Astrocyte (in vitro differentiated cells and primary cell): ENCODE results near the gene PRKCB. TPM values are rescaled to one million over a fixed set of nuclear protein-coding genes. Genes with fewer than 3 reads are reported as not detected.

Source experiments
- DNase-seq: peaks from one replicate; pipeline ENCODE4 v3.0.0-alpha.2; 2010; ENCODE audit warnings: low read depth
- FAIRE-seq: peaks from 2 replicates; lab custom pipeline; 2011; peaks lifted over from hg19 to GRCh38; lab: Jason Lieb, UNC
- H2AFZ ChIP-seq: 2 replicates; pipeline ENCODE4 v1.6.0; 2012; ENCODE audit warnings: low read depth, low read length, inconsistent platforms
- H3K27ac ChIP-seq: 2 replicates; pipeline ENCODE4 v1.5.1; 2011; ENCODE audit warnings: low read depth, low read length, inconsistent platforms
- H3K27me3 ChIP-seq: 2 replicates; pipeline ENCODE4 v1.6.0; 2011; ENCODE audit warnings: low read length, inconsistent platforms; ENCODE audit not compliant: insufficient read depth
- H3K36me3 ChIP-seq: 2 replicates; pipeline ENCODE4 v1.5.1; 2011; ENCODE audit warnings: low read length, inconsistent platforms; ENCODE audit not compliant: insufficient read depth
- H3K4me1 ChIP-seq: 2 replicates; pipeline ENCODE4 v1.5.1; 2011; ENCODE audit warnings: low read length, inconsistent platforms; ENCODE audit not compliant: insufficient read depth
- H3K4me2 ChIP-seq: 2 replicates; pipeline ENCODE4 v1.6.0; 2012; ENCODE audit warnings: low read length, inconsistent platforms
- H3K4me3 ChIP-seq: 2 replicates; pipeline ENCODE4 v1.5.1; 2011; ENCODE audit warnings: low read depth, mild to moderate bottlenecking, low read length, inconsistent platforms; ENCODE audit not compliant: insufficient read depth
- H3K79me2 ChIP-seq: 2 replicates; pipeline ENCODE4 v1.6.0; 2012; ENCODE audit warnings: mild to moderate bottlenecking, low read length, inconsistent platforms; ENCODE audit not compliant: insufficient read depth
- H3K9ac ChIP-seq: 2 replicates; pipeline ENCODE4 v1.6.0; 2012; ENCODE audit warnings: mild to moderate bottlenecking, low read length, inconsistent platforms
- H3K9me3 ChIP-seq: 2 replicates; pipeline ENCODE4 v1.5.1; 2012; ENCODE audit warnings: low read depth, mild to moderate bottlenecking, low read length, inconsistent platforms; ENCODE audit not compliant: insufficient read depth
- H4K20me1 ChIP-seq: 2 replicates; pipeline ENCODE4 v1.6.0; 2012; ENCODE audit warnings: low read length, inconsistent platforms; ENCODE audit not compliant: insufficient read depth
- H3K27ac Mint-ChIP-seq: one replicate; pipeline ENCODE4 v1.8.0; 2021; ENCODE audit warnings: mild to moderate bottlenecking, mixed read lengths; ENCODE audit not compliant: unreplicated experiment
- H3K27me3 Mint-ChIP-seq: one replicate; pipeline ENCODE4 v1.8.0; 2021; ENCODE audit warnings: low read depth, mixed read lengths; ENCODE audit not compliant: unreplicated experiment
- H3K36me3 Mint-ChIP-seq: one replicate; pipeline ENCODE4 v1.8.0; 2021; ENCODE audit warnings: low read depth, mixed read lengths; ENCODE audit not compliant: unreplicated experiment
- H3K4me1 Mint-ChIP-seq: one replicate; pipeline ENCODE4 v1.8.0; 2021; ENCODE audit warnings: low read depth, mixed read lengths; ENCODE audit not compliant: unreplicated experiment
- H3K4me3 Mint-ChIP-seq: one replicate; pipeline ENCODE4 v1.8.0; 2021; ENCODE audit warnings: mild to moderate bottlenecking, moderate library complexity, mixed read lengths; ENCODE audit not compliant: unreplicated experiment
- H3K9me3 Mint-ChIP-seq: one replicate; pipeline ENCODE4 v1.8.0; 2021; ENCODE audit warnings: mild to moderate bottlenecking, mixed read lengths; ENCODE audit not compliant: unreplicated experiment
- EZH2 ChIP-seq: IDR thresholded peaks from 2 replicates; pipeline ENCODE4 v1.6.1; 2012; ENCODE audit warnings: mild to moderate bottlenecking, low read length, inconsistent platforms; ENCODE audit not compliant: insufficient read depth
- total RNA-seq: library from RNA; stranded (reverse); gene quantifications from 2 replicates; pipeline ENCODE4 v1.2.1, GENCODE V29; 2021
- TF ChIP-seq, protein P1 (sequence below): IDR thresholded peaks from 2 replicates; pipeline ENCODE4 v1.5.1; 2011; ENCODE audit warnings: low read depth, mild to moderate bottlenecking, inconsistent platforms, low read length, moderate library complexity; ENCODE audit not compliant: insufficient read depth

PRKCB gene
- total RNA-seq, 1 donor from 2014 or later: 2.5 TPM

DNA sequence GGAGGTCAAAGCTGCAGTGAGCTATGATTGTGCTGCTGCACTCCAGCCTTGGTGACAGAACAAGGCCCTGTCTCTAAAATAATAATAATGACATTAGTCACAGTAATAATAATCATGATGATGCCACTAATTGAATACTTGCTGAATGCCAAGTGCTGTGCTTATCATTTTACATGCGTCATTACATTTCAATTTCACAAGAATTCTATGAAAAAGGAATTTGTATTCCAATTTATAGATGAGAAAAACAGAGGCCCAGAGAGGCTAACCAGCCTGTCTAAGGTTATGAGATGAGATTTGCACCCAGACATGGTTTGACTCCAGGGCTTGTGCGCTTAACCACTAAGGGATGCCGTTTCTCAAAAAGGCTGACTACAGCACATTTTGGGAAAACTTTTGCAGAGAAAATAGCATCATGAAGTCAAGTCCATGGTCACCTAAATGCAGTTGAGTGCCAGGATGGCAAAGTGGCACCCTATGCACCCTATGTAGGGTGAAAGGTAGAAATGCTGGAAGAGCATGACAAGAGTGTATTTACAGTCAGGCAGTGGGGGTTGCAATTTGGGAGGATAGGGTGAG, 276.0 kb downstream of the PRKCB start:
- H3K4me1 ChIP-seq: no peaks in the 10 kb centered on the region
- FAIRE-seq (no peak), DNase-seq (no peak)
- no peaks in the 10 kb centered on the region for H3K79me2 ChIP-seq
- no peak overlapping the region for H2AFZ ChIP-seq
- TF ChIP-seq EZH2: no peak
- TF ChIP-seq, protein P1, sequence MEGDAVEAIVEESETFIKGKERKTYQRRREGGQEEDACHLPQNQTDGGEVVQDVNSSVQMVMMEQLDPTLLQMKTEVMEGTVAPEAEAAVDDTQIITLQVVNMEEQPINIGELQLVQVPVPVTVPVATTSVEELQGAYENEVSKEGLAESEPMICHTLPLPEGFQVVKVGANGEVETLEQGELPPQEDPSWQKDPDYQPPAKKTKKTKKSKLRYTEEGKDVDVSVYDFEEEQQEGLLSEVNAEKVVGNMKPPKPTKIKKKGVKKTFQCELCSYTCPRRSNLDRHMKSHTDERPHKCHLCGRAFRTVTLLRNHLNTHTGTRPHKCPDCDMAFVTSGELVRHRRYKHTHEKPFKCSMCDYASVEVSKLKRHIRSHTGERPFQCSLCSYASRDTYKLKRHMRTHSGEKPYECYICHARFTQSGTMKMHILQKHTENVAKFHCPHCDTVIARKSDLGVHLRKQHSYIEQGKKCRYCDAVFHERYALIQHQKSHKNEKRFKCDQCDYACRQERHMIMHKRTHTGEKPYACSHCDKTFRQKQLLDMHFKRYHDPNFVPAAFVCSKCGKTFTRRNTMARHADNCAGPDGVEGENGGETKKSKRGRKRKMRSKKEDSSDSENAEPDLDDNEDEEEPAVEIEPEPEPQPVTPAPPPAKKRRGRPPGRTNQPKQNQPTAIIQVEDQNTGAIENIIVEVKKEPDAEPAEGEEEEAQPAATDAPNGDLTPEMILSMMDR: no peak
- no peak overlapping the region for H3K4me2 ChIP-seq
- Mint-ChIP-seq H3K4me3 (no peak overlapping the region), H3K9me3 (no peaks in the 10 kb centered on the region), H3K4me1 (peaks cover 3% of the 10 kb centered on the region), H3K27me3 (peaks cover 1% of the 10 kb centered on the region), H3K36me3 (no peaks in the 10 kb centered on the region), H3K27ac (no peak overlapping the region)
- H3K36me3 ChIP-seq: no peaks in the 10 kb centered on the region
- H4K20me1 ChIP-seq: no peaks in the 10 kb centered on the region
- H3K9ac ChIP-seq: no peak overlapping the region
- no peak overlapping the region for H3K4me3 ChIP-seq
- no peaks in the 10 kb centered on the region for H3K9me3 ChIP-seq
- H3K27me3 ChIP-seq: no peaks in the 10 kb centered on the region
- no peak overlapping the region for H3K27ac ChIP-seq

DNA sequence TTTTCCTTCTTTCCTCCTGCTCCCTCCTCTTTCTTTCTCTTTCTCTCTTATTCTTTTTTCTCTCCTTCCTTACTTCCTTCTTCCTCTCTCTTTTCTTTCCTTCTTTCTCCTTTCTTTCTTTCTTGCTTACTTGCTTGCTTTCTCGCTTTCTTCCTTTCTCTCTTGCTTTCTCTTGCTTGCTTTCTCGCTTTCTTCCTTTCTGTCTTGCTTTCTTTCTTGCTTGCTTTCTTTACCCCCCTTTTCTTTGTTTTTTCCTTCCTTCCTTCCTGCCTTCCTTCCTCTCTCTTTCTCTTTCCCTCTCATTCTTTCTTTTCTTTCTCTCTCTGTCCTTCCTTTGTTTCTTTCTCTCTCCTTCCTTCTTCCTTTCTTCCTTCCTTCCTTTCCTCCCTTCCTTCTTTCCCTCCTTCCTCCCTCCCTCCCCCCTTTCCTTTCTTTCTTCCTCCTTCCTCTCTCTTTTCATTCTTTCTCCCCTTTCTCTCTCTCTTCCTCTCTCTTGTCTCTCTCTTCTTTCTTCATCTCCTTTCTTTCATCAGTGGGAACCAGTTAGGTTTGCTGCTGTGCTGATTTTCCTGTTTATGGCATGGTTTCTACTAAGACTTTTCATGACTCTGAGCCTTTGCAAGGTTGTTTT, 277.4 kb downstream of the PRKCB start:
- H2AFZ ChIP-seq: no peak overlapping the region
- no peaks in the 10 kb centered on the region for H3K4me1 ChIP-seq
- no peak for FAIRE-seq
- no peaks in the 10 kb centered on the region for H3K79me2 ChIP-seq
- no peaks in the 10 kb centered on the region for H3K9me3 ChIP-seq
- no peak overlapping the region for H3K4me2 ChIP-seq
- no peak overlapping the region for H3K9ac ChIP-seq
- H3K36me3 ChIP-seq: no peaks in the 10 kb centered on the region
- Mint-ChIP-seq H3K27me3 (peaks cover 1% of the 10 kb centered on the region), H3K27ac (no peak overlapping the region), H3K36me3 (no peaks in the 10 kb centered on the region), H3K4me3 (no peak overlapping the region), H3K9me3 (no peaks in the 10 kb centered on the region), H3K4me1 (peaks cover 5% of the 10 kb centered on the region)
- H4K20me1 ChIP-seq: no peaks in the 10 kb centered on the region
- no peaks in the 10 kb centered on the region for H3K27me3 ChIP-seq
- TF ChIP-seq EZH2: no peak
- TF ChIP-seq, protein P1: no peak
- DNase-seq: no peak
- no peak overlapping the region for H3K4me3 ChIP-seq
- no peak overlapping the region for H3K27ac ChIP-seq

DNA sequence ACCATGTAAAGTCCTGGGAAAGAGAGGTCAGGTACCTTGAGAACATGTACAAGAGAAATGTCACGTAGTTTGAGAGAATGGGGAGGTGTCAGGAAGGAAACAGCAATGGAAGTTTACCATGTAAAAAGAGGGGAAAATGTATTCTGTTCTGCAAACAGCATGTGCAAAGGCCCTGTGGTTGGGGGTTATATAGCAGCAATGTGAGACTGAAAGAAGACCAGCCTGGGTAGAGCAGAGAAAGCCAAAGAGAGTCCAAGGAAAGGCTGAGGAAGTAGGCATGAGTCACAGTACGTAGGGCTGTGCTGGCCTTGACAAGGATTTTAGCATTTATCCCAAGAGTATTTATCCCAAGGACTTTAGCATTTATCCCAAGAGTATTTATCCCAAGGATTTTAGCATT, 279.1 kb downstream of the PRKCB start:
- H3K4me1 Mint-ChIP-seq: peaks cover 7% of the 10 kb centered on the region
- no peak for DNase-seq

More for the DNA sequence above, 279.1 kb downstream of the PRKCB start:
- Histone ChIP-seq H3K4me3 (no peak overlapping the region), H3K9ac (no peak overlapping the region), H3K27me3 (no peaks in the 10 kb centered on the region), H3K79me2 (no peaks in the 10 kb centered on the region), H3K9me3 (no peaks in the 10 kb centered on the region), H3K27ac (no peak overlapping the region), H2AFZ (no peak overlapping the region), H3K36me3 (no peaks in the 10 kb centered on the region), H3K4me2 (no peak overlapping the region), H4K20me1 (no peaks in the 10 kb centered on the region), H3K4me1 (no peaks in the 10 kb centered on the region)
- Mint-ChIP-seq H3K27ac (no peak overlapping the region), H3K27me3 (peaks cover 9% of the 10 kb centered on the region), H3K4me3 (no peak overlapping the region), H3K9me3 (no peaks in the 10 kb centered on the region), H3K36me3 (no peaks in the 10 kb centered on the region)
- no peak for FAIRE-seq
- TF ChIP-seq EZH2: no peak
- TF ChIP-seq, protein P1: no peak
